HepG2 (cell line): ENCODE results near the gene HSP90AB1. TPM values are rescaled to one million over a fixed set of nuclear protein-coding genes. Genes with fewer than 3 reads are reported as not detected.

Experiments used
- HCFC1 ChIP-seq: fragments of 150-350 bp; IDR thresholded peaks from 2 replicates; pipeline ENCODE4 v1.6.1; 2014; ENCODE audit warnings: low read depth, low read length
- HNRNPL ChIP-seq: fragments of 200-400 bp; formaldehyde crosslinking; IDR thresholded peaks from 2 replicates; pipeline ENCODE4 v1.6.1; 2017; ENCODE audit warnings: mild to moderate bottlenecking, low read depth, low read length
- HOXD1 ChIP-seq: sonication (generic); formaldehyde crosslinking; IDR thresholded peaks from 2 replicates; pipeline ENCODE4 v1.5.0; 2020; ENCODE audit warnings: missing genetic modification reagents
- IRF2 ChIP-seq: IDR thresholded peaks from 2 replicates; pipeline ENCODE4 v1.6.1; 2018; ENCODE audit warnings: missing genetic modification reagents, missing compliant biosample characterization
- KLF15 ChIP-seq: sonication (generic); formaldehyde crosslinking; IDR thresholded peaks from 2 replicates; pipeline ENCODE4 v1.8.1; 2023; ENCODE audit warnings: borderline replicate concordance, mild to moderate bottlenecking, inconsistent platforms, missing genetic modification reagents, mixed read lengths
- MBD4 ChIP-seq: IDR thresholded peaks from 2 replicates; pipeline ENCODE4 v1.6.1; 2012; ENCODE audit warnings: low read length, inconsistent platforms, borderline replicate concordance
- MYPOP ChIP-seq: sonication (generic); formaldehyde crosslinking; IDR thresholded peaks from 2 replicates; pipeline ENCODE4 v1.8.1; 2023; ENCODE audit warnings: mild to moderate bottlenecking, moderate library complexity, missing genetic modification reagents
- RCOR2 ChIP-seq: IDR thresholded peaks from 2 replicates; pipeline ENCODE4 v1.6.1; 2016; ENCODE audit warnings: missing biosample characterization, missing genetic modification reagents
- TMF1 ChIP-seq: sonication (generic); formaldehyde crosslinking; IDR thresholded peaks from 2 replicates; pipeline ENCODE4 v1.8.1; 2022; ENCODE audit warnings: low read depth, missing genetic modification reagents
- ZHX2 ChIP-seq, 2 experiments: sonication (generic) in 1 of 2; formaldehyde crosslinking in 1 of 2; IDR thresholded peaks; 2 replicates each; pipeline versions ENCODE4 v1.6.1 to v1.9.0; 2014 to 2022; ENCODE audit warnings: antibody characterized with exemption in 1 of 2, borderline replicate concordance in 1 of 2, inconsistent platforms in 1 of 2, low read depth in 1 of 2, missing genetic modification reagents in 1 of 2
- ZNF543 ChIP-seq: sonication (generic); formaldehyde crosslinking; IDR thresholded peaks from 2 replicates; pipeline ENCODE4 v1.4.0; 2020; ENCODE audit warnings: mild to moderate bottlenecking, missing genetic modification reagents
- ZNF598 ChIP-seq: sonication (generic); formaldehyde crosslinking; IDR thresholded peaks from 2 replicates; pipeline ENCODE4 v1.5.1; 2020; ENCODE audit warnings: mild to moderate bottlenecking, missing genetic modification reagents, borderline replicate concordance
- ZNF703 ChIP-seq: sonication (generic); formaldehyde crosslinking; IDR thresholded peaks from 2 replicates; pipeline ENCODE4 v1.5.1; 2020; ENCODE audit warnings: missing genetic modification reagents, mild to moderate bottlenecking, moderate library complexity, borderline replicate concordance
- ZNF878 ChIP-seq: sonication (generic); formaldehyde crosslinking; IDR thresholded peaks from 2 replicates; pipeline ENCODE4 v1.8.1; 2023; ENCODE audit warnings: mild to moderate bottlenecking, missing genetic modification reagents, moderate library complexity
- ZUFSP ChIP-seq: sonication (generic); formaldehyde crosslinking; IDR thresholded peaks from 2 replicates; pipeline ENCODE4 v1.9.0; 2021; ENCODE audit warnings: missing genetic modification reagents, mild to moderate bottlenecking, borderline replicate concordance
- polyA plus RNA-seq, 8 experiments: library from polyadenylated mRNA; depleted of rRNA in 3 of 8; stranded (reverse) in 7 of 8; unstranded in 1 of 8; fragments of >200 nt; fragmentation: Illumina TruSeq in 4 of 8; extraction: Trizol in 4 of 8; gene quantifications; 2 replicates each; pipeline versions ENCODE4 v1.2.1 to v1.2.3, GENCODE V29; 2011 to 2016; ENCODE audit warnings: low read depth in 4 of 8, missing spikeins in 1 of 8, mixed read lengths in 1 of 8; ENCODE audit not compliant: insufficient read depth in 1 of 8
- total RNA-seq, 5 experiments: library from RNA; depleted of rRNA; stranded (reverse); fragments of >200 nt; fragmentation: Illumina TruSeq; extraction: Trizol; gene quantifications; 2 replicates each; pipeline ENCODE4 v1.2.3, GENCODE V29; 2016; ENCODE audit warnings: low read depth in 1 of 5
- TF ChIP-seq, protein P1 (sequence below), 2 experiments: fragments of 450-650 bp in 1 of 2; sonication (generic) in 1 of 2; formaldehyde crosslinking; IDR thresholded peaks; 2 replicates each; pipeline versions ENCODE4 v1.5.0 to v1.8.0; 2020 to 2022; ENCODE audit warnings: mild to moderate bottlenecking in 1 of 2, missing genetic modification reagents in 1 of 2
- TF ChIP-seq, protein P2 (sequence below): IDR thresholded peaks from 2 replicates; pipeline ENCODE4 v1.6.1; 2016

The HSP90AB1 gene
- total and polyA plus RNA-seq, 2 of the 13 experiments (the other 11 are each of a cell fraction or from before 2014, with no cell fraction given), result 1,325 to 1,472 TPM

- TF ChIP-seq ZHX2 (IDR thresholded peaks at IDR 0.05; ENCODE audit: low read depth) (no peak; the same call in 1 of the 2 replicates), ZHX2 (CRISPR knock-in tag; IDR thresholded peaks at IDR 0.05; ENCODE audit: borderline replicate concordance) (no peak; the same call in 1 of the 2 replicates), ZNF703 (CRISPR knock-in tag) (peak; percentile 41; the same call in 1 of the 2 replicates), ZNF878 (CRISPR knock-in tag) (0 out of 2 replicates have a peak, but pooled peaks have one; percentile 64), HNRNPL (no peak), IRF2 (CRISPR knock-in tag) (no peak), ZNF598 (CRISPR knock-in tag) (peak; percentile 54; the same call in 1 of the 2 replicates), ZUFSP (CRISPR knock-in tag) (no peak), HOXD1 (peak; percentile 50; the same call in 1 of the 2 replicates), RCOR2 (CRISPR knock-in tag) (no peak), ZNF543 (CRISPR knock-in tag) (peak; percentile 88), TMF1 (CRISPR knock-in tag) (no peak), KLF15 (CRISPR knock-in tag) (no peak), MBD4 (no peak), HCFC1 (no peak), MYPOP (CRISPR knock-in tag) (peak; percentile 64; the same call in 1 of the 2 replicates)
- TF ChIP-seq, protein P1, sequence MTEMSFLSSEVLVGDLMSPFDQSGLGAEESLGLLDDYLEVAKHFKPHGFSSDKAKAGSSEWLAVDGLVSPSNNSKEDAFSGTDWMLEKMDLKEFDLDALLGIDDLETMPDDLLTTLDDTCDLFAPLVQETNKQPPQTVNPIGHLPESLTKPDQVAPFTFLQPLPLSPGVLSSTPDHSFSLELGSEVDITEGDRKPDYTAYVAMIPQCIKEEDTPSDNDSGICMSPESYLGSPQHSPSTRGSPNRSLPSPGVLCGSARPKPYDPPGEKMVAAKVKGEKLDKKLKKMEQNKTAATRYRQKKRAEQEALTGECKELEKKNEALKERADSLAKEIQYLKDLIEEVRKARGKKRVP (CRISPR knock-in tag; IDR thresholded peaks at IDR 0.05), result no peak; a peak in 1 of 4 replicates
- TF ChIP-seq, protein P2, sequence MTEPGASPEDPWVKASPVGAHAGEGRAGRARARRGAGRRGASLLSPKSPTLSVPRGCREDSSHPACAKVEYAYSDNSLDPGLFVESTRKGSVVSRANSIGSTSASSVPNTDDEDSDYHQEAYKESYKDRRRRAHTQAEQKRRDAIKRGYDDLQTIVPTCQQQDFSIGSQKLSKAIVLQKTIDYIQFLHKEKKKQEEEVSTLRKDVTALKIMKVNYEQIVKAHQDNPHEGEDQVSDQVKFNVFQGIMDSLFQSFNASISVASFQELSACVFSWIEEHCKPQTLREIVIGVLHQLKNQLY (CRISPR knock-in tag), result peak; percentile 47; the same call in 1 of the 2 replicates
Observed at GRCh38 chr6:44219053-44219814, 27.7 kb upstream of the HSP90AB1 start (continued).
